Smooth muscle cell (in vitro differentiated cells): ENCODE measurements around the gene EXD3. TPM values are rescaled to one million over a fixed set of nuclear protein-coding genes. Genes with fewer than 3 reads are reported as not detected.

Experiments used
- DNase-seq: peaks from one replicate; lab custom pipeline; 2025; ENCODE audit not compliant: unreplicated experiment; lab: John Stamatoyannopoulos, UW
- H2AFZ ChIP-seq: fragments of 200-600 bp; sonication (generic); 2 replicates; pipeline ENCODE4 v1.6.0; 2016; ENCODE audit warnings: antibody characterized with exemption, low read depth, mild to moderate bottlenecking
- H3F3A ChIP-seq: fragments of 200-600 bp; sonication (generic); 2 replicates; pipeline ENCODE4 v1.6.0; 2017; ENCODE audit warnings: antibody characterized with exemption, low read depth
- H3K27ac ChIP-seq: fragments of 200-600 bp; sonication (generic); 2 replicates; pipeline ENCODE4 v1.5.1; 2016; ENCODE audit warnings: low read depth, mild to moderate bottlenecking
- H3K27me3 ChIP-seq: fragments of 200-600 bp; sonication (generic); 2 replicates; pipeline ENCODE4 v1.6.1; 2016; ENCODE audit warnings: low read depth, mild to moderate bottlenecking
- H3K36me3 ChIP-seq: fragments of 200-600 bp; sonication (generic); 2 replicates; pipeline ENCODE4 v1.5.1; 2016; ENCODE audit warnings: low read depth
- H3K4me1 ChIP-seq: fragments of 200-600 bp; sonication (generic); 2 replicates; pipeline ENCODE4 v1.5.1; 2016; ENCODE audit warnings: low read depth
- H3K4me2 ChIP-seq: fragments of 200-600 bp; sonication (generic); 2 replicates; pipeline ENCODE4 v1.6.0; 2016; ENCODE audit warnings: mild to moderate bottlenecking
- H3K4me3 ChIP-seq: fragments of 200-600 bp; sonication (generic); 2 replicates; pipeline ENCODE4 v1.5.1; 2016; ENCODE audit warnings: mild to moderate bottlenecking
- H3K79me2 ChIP-seq: fragments of 200-600 bp; sonication (generic); 2 replicates; pipeline ENCODE4 v1.6.0; 2016; ENCODE audit warnings: low read depth, mild to moderate bottlenecking
- H3K9ac ChIP-seq: fragments of 200-600 bp; sonication (generic); 2 replicates; pipeline ENCODE4 v1.6.0; 2016; ENCODE audit warnings: low read depth
- H3K9me3 ChIP-seq: fragments of 200-600 bp; sonication (generic); replicated peaks from 2 replicates; pipeline ENCODE4 v1.5.1; 2016; ENCODE audit warnings: low read depth
- H4K20me1 ChIP-seq: fragments of 200-600 bp; sonication (generic); 2 replicates; pipeline ENCODE4 v1.6.0; 2016; ENCODE audit warnings: low read depth
- WGBS: methylation state at CpG from one replicate; pipeline ENCODE4 v1.1.7; 2016; ENCODE audit warnings: low lambda C conversion rate; 5-methylcytosine and 5-hydroxymethylcytosine counted together
- polyA plus RNA-seq: library from polyadenylated mRNA; unstranded; fragments of >200 nt; fragmentation: Nextera tagmentation; extraction: Ambion mirVana; gene quantifications from 2 replicates; pipeline ENCODE4 v1.2.1, GENCODE V29; 2016
- total RNA-seq: library from RNA; depleted of rRNA; stranded (reverse); fragments of >200 nt; gene quantifications from 2 replicates; pipeline ENCODE4 v1.2.3, GENCODE V29; 2014
- TF ChIP-seq, protein P1 (sequence below): fragments of 200-600 bp; sonication (generic); IDR thresholded peaks from 2 replicates; pipeline ENCODE4 v1.5.1; 2017; ENCODE audit warnings: borderline replicate concordance, mild to moderate bottlenecking, antibody characterized with exemption; ENCODE audit not compliant: insufficient read depth, poor library complexity, severe bottlenecking

Gene EXD3
- total and polyA plus RNA-seq, 2 experiments from 2014 or later, result 3.1 to 15.7 TPM

DNA sequence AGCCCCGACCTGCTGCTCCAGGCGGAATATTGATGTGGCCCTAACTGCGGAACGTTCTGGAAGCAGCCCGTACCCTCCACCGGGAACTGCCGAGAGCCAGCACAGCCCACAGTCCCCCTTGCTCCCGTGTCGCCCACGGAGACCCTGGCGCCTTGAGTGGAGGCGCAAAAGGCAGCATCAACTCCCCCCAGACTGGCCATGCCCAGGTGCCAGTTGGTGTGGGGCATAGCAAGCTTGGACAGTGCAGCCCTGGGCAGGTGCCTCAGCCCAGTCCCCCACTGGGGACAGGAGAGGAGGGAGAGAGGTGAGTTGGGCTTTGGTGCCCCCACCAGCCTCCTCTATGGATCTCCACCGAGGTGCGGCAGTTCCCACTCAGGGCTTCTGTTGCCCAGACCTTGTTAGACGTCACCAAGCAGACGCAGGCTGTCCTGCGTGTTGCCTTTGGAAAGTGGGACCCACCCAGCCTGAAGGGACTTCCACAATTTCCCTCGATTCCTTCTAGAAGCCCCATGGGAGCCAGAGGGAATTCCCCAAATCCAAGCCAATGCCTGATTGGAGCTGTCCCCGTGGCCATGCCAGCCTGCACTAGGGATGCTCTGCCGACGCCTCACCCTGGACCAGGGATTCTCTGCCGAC lies 101.1 kb downstream of the EXD3 start:
- no peaks in the 10 kb centered on the region for H3F3A ChIP-seq
- no peak overlapping the region for H3K4me2 ChIP-seq
- H3K79me2 ChIP-seq, result no peaks in the 10 kb centered on the region
- H3K9me3 ChIP-seq, result no peaks in the 10 kb centered on the region
- no peak overlapping the region for H3K9ac ChIP-seq
- H4K20me1 ChIP-seq, result no peaks in the 10 kb centered on the region
- H3K27ac ChIP-seq, result no peak overlapping the region
- no peaks in the 10 kb centered on the region for H3K4me1 ChIP-seq
- no peak for DNase-seq
- H3K4me3 ChIP-seq, result no peak overlapping the region
- 93% methylated on average over 22 of the region's 22 CpGs for WGBS
- TF ChIP-seq, protein P1, sequence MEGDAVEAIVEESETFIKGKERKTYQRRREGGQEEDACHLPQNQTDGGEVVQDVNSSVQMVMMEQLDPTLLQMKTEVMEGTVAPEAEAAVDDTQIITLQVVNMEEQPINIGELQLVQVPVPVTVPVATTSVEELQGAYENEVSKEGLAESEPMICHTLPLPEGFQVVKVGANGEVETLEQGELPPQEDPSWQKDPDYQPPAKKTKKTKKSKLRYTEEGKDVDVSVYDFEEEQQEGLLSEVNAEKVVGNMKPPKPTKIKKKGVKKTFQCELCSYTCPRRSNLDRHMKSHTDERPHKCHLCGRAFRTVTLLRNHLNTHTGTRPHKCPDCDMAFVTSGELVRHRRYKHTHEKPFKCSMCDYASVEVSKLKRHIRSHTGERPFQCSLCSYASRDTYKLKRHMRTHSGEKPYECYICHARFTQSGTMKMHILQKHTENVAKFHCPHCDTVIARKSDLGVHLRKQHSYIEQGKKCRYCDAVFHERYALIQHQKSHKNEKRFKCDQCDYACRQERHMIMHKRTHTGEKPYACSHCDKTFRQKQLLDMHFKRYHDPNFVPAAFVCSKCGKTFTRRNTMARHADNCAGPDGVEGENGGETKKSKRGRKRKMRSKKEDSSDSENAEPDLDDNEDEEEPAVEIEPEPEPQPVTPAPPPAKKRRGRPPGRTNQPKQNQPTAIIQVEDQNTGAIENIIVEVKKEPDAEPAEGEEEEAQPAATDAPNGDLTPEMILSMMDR, result no peak
- no peaks in the 10 kb centered on the region for H3K27me3 ChIP-seq
- no peaks in the 10 kb centered on the region for H3K36me3 ChIP-seq
- no peak overlapping the region for H2AFZ ChIP-seq

DNA sequence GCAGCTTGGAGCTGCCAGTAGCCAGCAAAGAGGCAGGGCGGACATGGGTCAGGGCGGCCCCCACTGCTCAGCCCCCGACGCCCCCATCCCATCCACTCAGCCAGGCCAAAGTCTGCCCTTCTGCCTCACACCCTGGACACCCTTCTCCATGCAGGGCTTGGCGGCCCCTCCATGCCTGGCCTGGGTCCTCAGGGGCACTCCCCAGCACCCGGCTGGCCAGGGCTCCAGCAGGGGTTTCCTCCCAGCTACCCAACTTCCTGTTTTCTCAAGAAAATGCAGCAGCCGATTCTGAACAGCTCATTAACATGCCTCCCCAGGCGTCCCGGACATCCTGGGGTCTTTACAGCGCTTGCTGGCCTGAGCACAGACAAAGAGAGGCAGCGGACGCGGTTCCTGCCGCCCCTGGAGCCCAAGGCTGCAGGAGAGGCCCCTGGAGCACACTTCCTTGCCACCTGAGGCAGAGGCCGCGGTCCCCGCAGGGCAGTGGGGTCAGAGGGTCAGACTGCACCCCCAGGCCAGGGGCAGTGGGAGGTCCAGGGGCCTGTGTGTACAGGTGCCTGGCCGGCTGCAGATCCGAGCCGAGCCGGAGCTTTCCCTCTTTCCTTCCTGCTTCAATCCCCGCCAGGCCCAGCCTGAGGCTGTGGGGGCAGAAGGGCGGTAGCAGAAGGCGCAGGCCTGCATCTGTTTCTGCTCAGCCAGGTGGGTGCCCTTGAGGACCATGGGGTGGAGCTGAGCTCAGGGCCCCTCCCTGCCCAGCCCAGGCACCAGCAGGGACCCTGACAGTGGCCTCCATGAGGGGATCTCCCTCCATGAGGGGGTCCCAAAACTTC lies 102.2 kb downstream of the EXD3 start:
- Histone ChIP-seq H3K27ac (no peak overlapping the region), H3K36me3 (no peaks in the 10 kb centered on the region), H3K9me3 (no peaks in the 10 kb centered on the region), H4K20me1 (no peaks in the 10 kb centered on the region), H3K27me3 (no peaks in the 10 kb centered on the region), H3K4me1 (peaks cover 6% of the 10 kb centered on the region), H3F3A (no peaks in the 10 kb centered on the region), H3K4me2 (no peak overlapping the region), H2AFZ (no peak overlapping the region), H3K9ac (no peak overlapping the region), H3K79me2 (no peaks in the 10 kb centered on the region), H3K4me3 (no peak overlapping the region)
- 65% methylated on average over 20 of the region's 24 CpGs for whole genome bisulfite sequencing
- no peak for DNase-seq
- TF ChIP-seq, protein P1, result no peak

DNA sequence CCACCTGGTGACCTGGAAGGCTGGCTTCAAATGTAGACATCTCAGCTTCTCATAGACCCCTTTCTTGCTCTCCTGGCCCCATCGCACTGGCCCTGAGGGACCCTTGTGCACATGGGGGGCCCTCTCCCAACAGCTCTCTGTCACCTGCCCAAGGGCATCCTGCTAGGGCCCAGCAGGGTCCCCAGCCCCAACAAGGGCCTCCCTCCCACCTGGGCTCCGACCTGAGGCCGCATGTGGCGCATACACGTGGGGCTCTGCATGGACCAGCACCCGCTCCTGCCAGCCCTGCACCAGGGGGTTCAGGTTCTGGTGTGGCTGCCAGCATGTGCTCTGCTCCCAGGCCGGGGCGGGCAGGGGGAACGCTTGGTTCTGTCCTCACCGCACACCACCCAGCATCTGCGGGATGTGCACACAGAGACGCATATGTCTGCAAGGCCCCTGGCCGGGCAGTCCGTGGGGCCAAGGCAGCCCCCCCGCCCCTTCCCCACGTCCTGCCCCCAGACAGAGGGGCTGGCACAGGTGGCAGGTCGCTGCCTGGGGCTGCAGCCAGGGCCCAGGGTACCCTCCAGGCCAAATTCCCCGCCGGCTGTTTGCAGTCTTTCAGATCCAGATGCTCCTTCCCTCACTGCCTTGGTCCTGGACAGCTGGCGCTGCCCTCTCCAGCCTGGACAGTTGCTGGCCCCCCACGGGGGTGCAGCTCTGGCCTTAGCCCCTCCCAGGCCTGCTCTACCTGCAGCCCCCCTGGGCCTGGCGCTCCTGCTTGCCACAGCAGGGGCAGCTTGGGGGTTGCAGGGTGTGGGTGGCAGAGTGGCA lies 103.0 kb downstream of the EXD3 start:
- H3K4me2 ChIP-seq, result no peak overlapping the region
- H3K4me1 ChIP-seq, result peaks cover 14% of the 10 kb centered on the region
- H3K9ac ChIP-seq, result no peak overlapping the region
- no peaks in the 10 kb centered on the region for H3F3A ChIP-seq
- H3K79me2 ChIP-seq, result no peaks in the 10 kb centered on the region
- no peak overlapping the region for H3K4me3 ChIP-seq
- DNase-seq, result no peak
- H2AFZ ChIP-seq, result no peak overlapping the region
- TF ChIP-seq, protein P1, result no peak
- no peaks in the 10 kb centered on the region for H4K20me1 ChIP-seq
- H3K36me3 ChIP-seq, result no peaks in the 10 kb centered on the region
- WGBS, result 93% methylated on average over 21 of the region's 22 CpGs
- H3K9me3 ChIP-seq, result no peaks in the 10 kb centered on the region
- no peak overlapping the region for H3K27ac ChIP-seq
- no peaks in the 10 kb centered on the region for H3K27me3 ChIP-seq
